Testis (tissue), 3 donors: Measurements from ENCODE around the gene ACAD11. TPM values are rescaled to one million over a fixed set of nuclear protein-coding genes. Genes with fewer than 3 reads are reported as not detected.

Experiments
- DNase-seq: peaks from one replicate; pipeline ENCODE4 v3.0.0-alpha.2; 2019
- H3K27ac ChIP-seq, 2 donors: fragments of 200-600 bp; sonication (generic); one replicate each; pipeline ENCODE4 v1.5.1; 2019
- H3K27me3 ChIP-seq: fragments of 200-600 bp; sonication (generic); one replicate; pipeline ENCODE4 v1.5.1; 2019
- H3K36me3 ChIP-seq: fragments of 200-600 bp; sonication (generic); one replicate; pipeline ENCODE4 v1.5.1; 2017; ENCODE audit warnings: low read depth; ENCODE audit errors: missing control alignments
- H3K4me1 ChIP-seq: fragments of 200-600 bp; sonication (generic); one replicate; pipeline ENCODE4 v1.5.1; 2019
- H3K4me3 ChIP-seq, 2 donors: fragments of 200-600 bp; sonication (generic); one replicate each; pipeline ENCODE4 v1.5.1; 2017 to 2019
- H3K9me3 ChIP-seq: fragments of 200-600 bp; sonication (generic); one replicate; pipeline ENCODE4 v1.5.1; 2017
- CTCF ChIP-seq, 3 experiments: fragments of 450-650 bp in 2 of 3; fragments of 200-600 bp in 1 of 3; sonication (generic) in 1 of 3; IDR thresholded peaks; one replicate each; pipeline ENCODE4 v1.5.1; 2016 to 2019; ENCODE audit warnings: antibody characterized with exemption in 3 of 3, mild to moderate bottlenecking in 2 of 3, moderate library complexity in 1 of 3
- POLR2A ChIP-seq: fragments of 450-650 bp; IDR thresholded peaks from one replicate; pipeline ENCODE4 v1.6.1; 2017; ENCODE audit warnings: antibody characterized with exemption, mild to moderate bottlenecking, moderate library complexity
- WGBS, 2 donors: methylation state at CpG; one replicate each; pipeline ENCODE4 v1.1.5; 2018; 5-methylcytosine and 5-hydroxymethylcytosine counted together
- intact Hi-C: fragments of 100-400 bp; cut with DNase I; formaldehyde crosslinking; loops from one replicate; pipeline ENCODE4 v1.15.1; 2023; ENCODE audit warnings: low total_unique reads
- polyA plus RNA-seq: library from polyadenylated mRNA; stranded (reverse); fragments of 350-450 nt; fragmentation: Illumina TruSeq; extraction: RNeasy Lipid Tissue Mini Kit (QIAGEN cat#74804); gene quantifications from one replicate; pipeline ENCODE4 v1.2.3, GENCODE V29; 2014; ENCODE audit warnings: low read depth, low replicate concordance; ENCODE audit not compliant: insufficient read depth
- total RNA-seq, 2 donors: library from RNA; depleted of rRNA; stranded (reverse); fragments of >200 nt; gene quantifications; one replicate each; pipeline ENCODE4 v1.2.3, GENCODE V29; 2016

ACAD11 gene
- total and polyA plus RNA-seq, 3 donors from 2014 or later = 26.1 to 37.9 (median 37.2) TPM

DNA sequence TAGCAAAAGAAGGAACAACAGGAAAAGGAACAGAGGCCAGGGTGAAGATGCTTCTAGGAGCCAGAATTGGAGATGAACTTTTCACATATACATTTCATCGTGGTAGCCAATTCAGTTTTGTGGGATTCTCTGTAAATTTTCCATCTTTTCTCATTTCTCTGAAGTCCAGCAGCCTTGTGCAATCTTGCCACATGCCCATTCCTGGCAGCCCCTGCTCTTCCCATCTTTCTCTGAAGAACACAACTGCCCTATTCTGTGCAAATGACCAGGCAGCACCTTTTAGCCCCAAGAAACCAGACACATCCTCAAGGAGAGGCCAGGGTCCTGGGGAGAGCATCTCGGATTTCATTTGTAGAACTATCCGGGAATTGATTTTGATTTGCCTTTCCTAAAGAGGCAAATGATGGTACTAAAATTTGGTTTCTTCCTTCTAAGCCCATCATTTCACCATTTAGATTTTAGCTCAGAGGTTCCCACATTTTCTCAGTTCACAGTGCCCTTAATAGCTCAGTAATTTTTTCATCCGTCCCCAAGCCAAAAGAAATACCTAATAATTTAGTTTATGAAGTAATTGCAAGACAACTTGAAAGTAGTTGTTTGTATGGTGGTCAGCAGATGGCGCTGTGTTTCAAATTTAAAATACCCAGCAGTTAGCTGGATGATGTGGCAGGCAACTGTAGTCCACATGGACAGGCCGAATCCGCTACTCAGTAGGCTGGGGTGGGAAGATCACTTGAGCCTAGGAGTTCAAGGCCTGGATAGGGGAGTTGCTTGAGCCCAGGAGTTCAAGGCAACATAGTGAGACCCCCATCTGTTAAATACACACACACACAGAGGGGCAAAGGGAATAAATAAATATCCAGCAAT, 123.8 kb downstream of the ACAD11 start:
- Histone ChIP-seq H3K4me1 (peaks cover 6% of the 10 kb centered on the region), H3K27ac (no peak overlapping the region), H3K27me3 (no peaks in the 10 kb centered on the region), H3K9me3 (no peaks in the 10 kb centered on the region), H3K4me3 (no peak overlapping the region), H3K36me3 (no peaks in the 10 kb centered on the region)
- intact Hi-C loops = no loop called here
- TF ChIP-seq CTCF (IDR thresholded peaks at IDR 0.05) (peak; percentile 75 to 78 (median 78)), POLR2A (no peak)
- WGBS, 2 donors = 59 to 62% methylated on average over 7 of the region's 7 CpGs
- peak; percentile 83 for DNase-seq

DNA sequence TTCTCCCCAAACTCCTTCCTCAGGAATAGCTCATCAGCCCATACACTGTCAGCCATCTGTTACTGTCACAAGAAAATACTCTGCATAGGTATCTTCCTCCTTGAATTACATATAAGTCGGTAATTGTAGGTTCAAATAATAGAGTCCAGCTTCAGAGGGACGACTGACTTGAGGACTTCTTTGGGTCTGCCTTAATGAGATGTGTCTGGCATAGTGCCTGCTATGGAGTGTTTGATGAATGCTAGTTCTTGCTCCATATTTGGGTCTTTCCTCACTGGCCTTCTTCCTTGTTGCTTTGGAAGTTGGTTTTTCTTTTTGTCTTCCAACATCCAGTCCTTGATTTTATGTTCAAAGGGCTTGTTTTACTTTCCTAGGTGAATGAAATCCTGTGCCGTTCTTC, 129.0 kb downstream of the ACAD11 start:
- Histone ChIP-seq H3K27me3 (no peaks in the 10 kb centered on the region), H3K9me3 (no peaks in the 10 kb centered on the region), H3K36me3 (no peaks in the 10 kb centered on the region), H3K4me3 (no peak overlapping the region), H3K27ac (no peak overlapping the region), H3K4me1 (no peaks in the 10 kb centered on the region)
- no peak for DNase-seq
- intact Hi-C loops = no loop called here
- no peak for TF ChIP-seq CTCF (IDR thresholded peaks at IDR 0.05)
- no peak for TF ChIP-seq POLR2A
- 83 to 87% methylated on average over 3 of the region's 3 CpGs for WGBS, 2 donors

- H3K27me3 ChIP-seq = no peaks in the 10 kb centered on the region
- intact Hi-C loops = no loop called here
- no peak for TF ChIP-seq CTCF (IDR thresholded peaks at IDR 0.05)
- TF ChIP-seq POLR2A = no peak
- H3K4me3 ChIP-seq = no peak overlapping the region
- H3K27ac ChIP-seq = no peak overlapping the region
- 90 to 94% methylated on average over 3 of the region's 3 CpGs for WGBS, 2 donors
- no peaks in the 10 kb centered on the region for H3K36me3 ChIP-seq
- no peaks in the 10 kb centered on the region for H3K4me1 ChIP-seq
- DNase-seq = no peak
- no peaks in the 10 kb centered on the region for H3K9me3 ChIP-seq
Measured at GRCh38 chr3:132522353-132522752, 137.3 kb downstream of the ACAD11 start.

DNA sequence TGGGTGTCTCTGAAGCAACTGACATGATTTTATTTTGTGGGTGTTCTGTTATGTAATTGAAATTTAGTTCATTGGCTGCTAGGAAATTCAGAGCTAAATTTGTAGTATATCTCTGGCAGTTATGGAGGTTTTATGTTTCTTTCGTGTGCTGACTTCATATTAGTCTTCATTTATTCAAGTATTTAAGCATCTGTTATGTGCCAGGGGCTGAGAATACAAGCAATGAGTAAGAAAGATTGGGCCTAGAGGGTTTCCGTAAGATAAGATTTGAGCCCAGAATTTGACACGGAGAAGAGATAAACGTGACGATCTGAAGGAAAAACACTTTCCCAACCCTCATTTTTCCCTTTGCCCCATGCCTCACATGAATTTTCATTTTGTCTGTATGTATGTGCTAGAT, 137.7 kb downstream of the ACAD11 start:
- DNase-seq = no peak

More for the DNA sequence above, 137.7 kb downstream of the ACAD11 start:
- Histone ChIP-seq H3K36me3 (no peaks in the 10 kb centered on the region), H3K27me3 (no peaks in the 10 kb centered on the region), H3K4me1 (no peaks in the 10 kb centered on the region), H3K4me3 (no peak overlapping the region), H3K9me3 (no peaks in the 10 kb centered on the region), H3K27ac (no peak overlapping the region)
- 82 to 87% methylated on average over 5 of the region's 5 CpGs for WGBS, 2 donors
- intact Hi-C loops = no loop called here
- TF ChIP-seq CTCF (IDR thresholded peaks at IDR 0.05) (no peak), POLR2A (no peak)
